CD14-positive monocyte (primary cell): Measurements from ENCODE around the gene SERPINB2. TPM values are rescaled to one million over a fixed set of nuclear protein-coding genes. Genes with fewer than 3 reads are reported as not detected.

Source experiments
- DNase-seq, 3 donors: peaks; one replicate each; pipeline ENCODE4 v3.0.0-alpha.2; 2011 to 2022
- H2AFZ ChIP-seq: 2 replicates; pipeline ENCODE4 v1.6.0; 2012; ENCODE audit warnings: mild to moderate bottlenecking, low read depth, low read length, inconsistent platforms; ENCODE audit not compliant: insufficient read depth, poor library complexity, severe bottlenecking
- H3K27ac ChIP-seq, 2 donors: 1 replicate in 1 of 2; 2 replicates in 1 of 2; pipeline ENCODE4 v1.5.1; 2012 to 2013; ENCODE audit warnings: low read length in 2 of 2, control low read depth in 1 of 2, inconsistent platforms in 1 of 2, low read depth in 1 of 2, mild to moderate bottlenecking in 1 of 2
- H3K27me3 ChIP-seq, 2 donors: one replicate each; pipeline versions ENCODE4 v1.6.0 to v1.6.1; 2011 to 2013; ENCODE audit warnings: low read length in 2 of 2; ENCODE audit not compliant: control insufficient read depth in 2 of 2, insufficient read depth in 2 of 2
- H3K36me3 ChIP-seq, 2 donors: replicated peaks in 1 of 2; 1 replicate in 1 of 2; 2 replicates in 1 of 2; pipeline versions ENCODE4 v1.5.1 to v1.6.1; 2012 to 2013; ENCODE audit warnings: low read length in 2 of 2, control low read depth in 1 of 2, inconsistent platforms in 1 of 2, mild to moderate bottlenecking in 1 of 2; ENCODE audit not compliant: insufficient read depth in 2 of 2, control insufficient read depth in 1 of 2
- H3K4me1 ChIP-seq, 2 donors: 1 replicate in 1 of 2; 2 replicates in 1 of 2; pipeline versions ENCODE4 v1.5.1 to v1.6.1; 2012 to 2013; ENCODE audit warnings: low read length in 2 of 2, control low read depth in 1 of 2, inconsistent platforms in 1 of 2, mild to moderate bottlenecking in 1 of 2, moderate library complexity in 1 of 2; ENCODE audit not compliant: insufficient read depth in 2 of 2, control insufficient read depth in 1 of 2
- H3K4me2 ChIP-seq: replicated peaks from 2 replicates; pipeline ENCODE3; 2012; ENCODE audit warnings: low read length, moderate library complexity, mild to moderate bottlenecking; ENCODE audit not compliant: poor library complexity, severe bottlenecking; ENCODE audit errors: extremely low read depth
- H3K4me3 ChIP-seq, 3 experiments: fragments of 200-600 bp in 1 of 3; sonication (generic) in 1 of 3; replicated peaks in 1 of 3; 1 replicate in 2 of 3; 2 replicates in 1 of 3; pipeline ENCODE4 v1.5.1; 2011 to 2013; ENCODE audit warnings: low read length in 3 of 3, mild to moderate bottlenecking in 3 of 3, control low read depth in 2 of 3, low read depth in 2 of 3, inconsistent platforms in 1 of 3, moderate library complexity in 1 of 3
- H3K79me2 ChIP-seq: 2 replicates; pipeline ENCODE4 v1.6.0; 2012; ENCODE audit warnings: mild to moderate bottlenecking, control low read depth, inconsistent platforms, low read length, moderate library complexity; ENCODE audit not compliant: insufficient read depth
- H3K9ac ChIP-seq: 2 replicates; pipeline ENCODE4 v1.6.0; 2017; ENCODE audit warnings: low read length, mild to moderate bottlenecking; ENCODE audit not compliant: insufficient read depth, poor library complexity, severe bottlenecking
- H3K9me3 ChIP-seq, 2 donors: replicated peaks in 1 of 2; 1 replicate in 1 of 2; 2 replicates in 1 of 2; pipeline versions ENCODE4 v1.5.1 to v1.6.1; 2012 to 2013; ENCODE audit warnings: low read length in 2 of 2, control low read depth in 1 of 2; ENCODE audit not compliant: control insufficient read depth in 1 of 2, insufficient read depth in 1 of 2
- H4K20me1 ChIP-seq: 2 replicates; pipeline ENCODE4 v1.6.0; 2012; ENCODE audit warnings: mild to moderate bottlenecking, low read length, control low read depth, moderate library complexity; ENCODE audit not compliant: insufficient read depth
- H3K27ac Mint-ChIP-seq, 7 donors: one replicate each; pipeline ENCODE4 v1.8.0; 2020; ENCODE audit warnings: mild to moderate bottlenecking in 7 of 7, mixed read lengths in 7 of 7, moderate library complexity in 6 of 7, inconsistent platforms in 2 of 7
- H3K27me3 Mint-ChIP-seq, 3 donors: one replicate each; pipeline ENCODE4 v1.8.0; 2021 to 2022; ENCODE audit warnings: low read depth in 3 of 3, mild to moderate bottlenecking in 3 of 3, mixed read lengths in 3 of 3, moderate library complexity in 3 of 3, inconsistent platforms in 1 of 3
- H3K36me3 Mint-ChIP-seq, 2 donors: one replicate each; pipeline ENCODE4 v1.8.0; 2020; ENCODE audit warnings: mixed read lengths in 2 of 2, inconsistent platforms in 1 of 2, mild to moderate bottlenecking in 1 of 2
- H3K4me1 Mint-ChIP-seq: one replicate; pipeline ENCODE4 v1.8.0; 2020; ENCODE audit warnings: mild to moderate bottlenecking, mixed read lengths
- H3K4me3 Mint-ChIP-seq, 2 donors: one replicate each; pipeline ENCODE4 v1.8.0; 2020; ENCODE audit warnings: mild to moderate bottlenecking in 2 of 2, mixed read lengths in 2 of 2, moderate library complexity in 1 of 2
- H3K9me3 Mint-ChIP-seq, 7 donors: one replicate each; pipeline ENCODE4 v1.8.0; 2020 to 2022; ENCODE audit warnings: mixed read lengths in 7 of 7, mild to moderate bottlenecking in 6 of 7, moderate library complexity in 6 of 7, inconsistent platforms in 2 of 7
- CTCF ChIP-seq: fragments of 200-600 bp; IDR thresholded peaks from one replicate; pipeline ENCODE4 v1.8.0; 2022; ENCODE audit warnings: antibody characterized with exemption, mild to moderate bottlenecking
- WGBS: methylation state at CpG from one replicate; pipeline ENCODE4 v1.1.5; 2013; ENCODE audit warnings: missing lambda C conversion rate; ENCODE audit not compliant: insufficient coverage; 5-methylcytosine and 5-hydroxymethylcytosine counted together
- intact Hi-C, 2 donors: fragments of 100-400 bp; cut with micrococcal nuclease; formaldehyde crosslinking; loops; one replicate each; pipeline versions ENCODE4 v1.15.0 to v1.15.1; 2023
- polyA plus RNA-seq, 3 donors: library from polyadenylated mRNA; depleted of rRNA in 1 of 3; unstranded in 2 of 3; stranded (reverse) in 1 of 3; fragments of 300-500 nt in 2 of 3; fragments of >200 nt in 1 of 3; fragmentation: Illumina TruSeq in 2 of 3; gene quantifications; 1 replicate in 2 of 3; 2 replicates in 1 of 3; pipeline ENCODE4 v1.2.3, GENCODE V29; 2012 to 2021

SERPINB2 gene
- polyA plus RNA-seq, 3 donors, result 14.3 to 60.9 (median 19.9) TPM

GRCh38 chr18:63878925-63879324, 8.6 kb upstream of the SERPINB2 start:
- intact Hi-C loops, result no loop called here
- no peaks in the 10 kb centered on the region for H3K36me3 ChIP-seq
- WGBS, result no CpG with 5 or more reads among the region's 4 CpGs

GRCh38 chr18:63879709-63880108, 7.8 kb upstream of the SERPINB2 start:
- no peak overlapping the region for H3K9ac ChIP-seq
- peaks cover 31 to 42% of the 10 kb centered on the region in 2 donors for H3K4me1 ChIP-seq
- no peaks in the 10 kb centered on the region for H3K9me3 ChIP-seq
- intact Hi-C loops, result no loop called here
- Mint-ChIP-seq H3K4me1 (peaks cover 38% of the 10 kb centered on the region), H3K36me3 (no peaks in the 10 kb centered on the region), H3K27me3 (peaks cover 0 to 5% (median 0%) of the 10 kb centered on the region in 3 donors), H3K9me3 (peaks cover 0 to 4% (median 0%) of the 10 kb centered on the region in 7 donors), H3K27ac (peak overlapping the region in 5 of 7 donors; percentile 12 to 79 (median 74)), H3K4me3 (no peak overlapping the region)
- H3K4me2 ChIP-seq, result no peak overlapping the region
- no peaks in the 10 kb centered on the region for H3K36me3 ChIP-seq
- no peak overlapping the region for H2AFZ ChIP-seq
- H3K27ac ChIP-seq, result peak overlapping the region in 1 of 2 donors; percentile 52
- H3K4me3 ChIP-seq, result no peak overlapping the region
- DNase-seq, result peak; percentile 67 to 87 (median 86)
- H3K27me3 ChIP-seq, result no peaks in the 10 kb centered on the region
- H3K79me2 ChIP-seq, result no peaks in the 10 kb centered on the region
- H4K20me1 ChIP-seq, result no peaks in the 10 kb centered on the region
- no peak for TF ChIP-seq CTCF
- no CpG with 5 or more reads among the region's 2 CpGs for WGBS

More at GRCh38 chr18:63878925-63879324, 8.6 kb upstream of the SERPINB2 start:
- Mint-ChIP-seq H3K9me3 (peaks cover 0 to 4% (median 0%) of the 10 kb centered on the region in 7 donors), H3K36me3 (no peaks in the 10 kb centered on the region), H3K4me3 (no peak overlapping the region), H3K4me1 (peaks cover 32% of the 10 kb centered on the region), H3K27me3 (peaks cover 0 to 5% (median 0%) of the 10 kb centered on the region in 3 donors), H3K27ac (peak overlapping the region; percentile 72 to 95 (median 88))
- no peak overlapping the region for H3K9ac ChIP-seq
- peak overlapping the region in 1 of 2 donors; percentile 77 for H3K27ac ChIP-seq
- peaks cover 27 to 38% of the 10 kb centered on the region in 2 donors for H3K4me1 ChIP-seq
- no peaks in the 10 kb centered on the region for H4K20me1 ChIP-seq
- peak in 1 of 3 donors; percentile 35 for DNase-seq
- H3K4me2 ChIP-seq, result no peak overlapping the region
- no peak overlapping the region for H2AFZ ChIP-seq
- H3K27me3 ChIP-seq, result no peaks in the 10 kb centered on the region
- H3K4me3 ChIP-seq, result no peak overlapping the region
- no peak for TF ChIP-seq CTCF
- H3K79me2 ChIP-seq, result no peaks in the 10 kb centered on the region
- no peaks in the 10 kb centered on the region for H3K9me3 ChIP-seq
